Heart left ventricle (tissue), 13 donors: ENCODE data around the gene GSG1L.

Source experiments
- CTCF ChIP-seq, 12 donors: fragments of 200-600 bp; sonication (generic) in 4 of 12; IDR thresholded peaks; one replicate each; pipeline versions ENCODE4 v1.5.0 to v1.8.0; 2018 to 2022; ENCODE audit warnings: antibody characterized with exemption in 12 of 12, mild to moderate bottlenecking in 5 of 12
- POLR2A ChIP-seq, 2 donors: fragments of 450-650 bp; IDR thresholded peaks; one replicate each; pipeline ENCODE4 v1.6.1; 2017; ENCODE audit warnings: antibody characterized with exemption in 2 of 2, mild to moderate bottlenecking in 2 of 2, moderate library complexity in 2 of 2
- donor health status: ischemic (EF 13 %, LVEDD 7.1; RV severe dilation, severe dysfunction).
- donor health status: DM: no; HTN: yes; CAD: no.
- donor health status: DM: no; HTN: no; CAD: no.
- donor health status: ischemic (EF 25% LVEDD 6.9; RV normal size, moderate dysfunction).
- donor health status: ischemic (EF 25% LVEDD 5.7; RV mildly dilated, moderate dysfunction).
- donor health status: ischemic (EF 35%, LVEDD 5.7; RV mildly dilated, moderate dysfunction).
- donor health status: nonischemic (EF 11% LVEDD 7.7; RV severe dilation, severe dysfunction).
- donor health status: DM: yes; HTN: yes; CAD: no.
- donor health status: PGD.
- donor health status: ischemic (EF 29% LVEDD 5.4; RV normal size, mild dysfunction).
- donor health status: nonischemic (EF 23%, LVEDD 6.1; RV moderate dilation, normal function).

DNA sequence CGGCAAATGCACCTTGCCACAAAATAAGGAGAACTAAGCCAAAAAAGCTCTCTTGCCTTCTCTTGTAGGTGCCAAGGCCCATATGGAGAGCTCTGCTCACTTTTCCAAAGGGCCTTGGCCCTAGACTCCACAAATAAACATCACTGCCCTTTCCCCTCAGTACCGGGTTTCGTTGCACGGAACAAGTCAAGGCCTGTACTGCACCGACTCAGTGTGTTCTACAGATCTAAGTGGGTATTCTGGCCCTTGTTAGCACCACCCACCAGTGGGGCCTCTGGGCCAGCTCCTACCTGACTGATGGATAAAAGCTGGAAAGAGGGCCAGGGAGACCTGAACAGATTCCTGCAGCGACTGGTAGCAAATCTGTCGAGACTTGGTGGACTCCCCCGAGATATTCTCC, 43.7 kb upstream of the GSG1L start:
- no peak for TF ChIP-seq CTCF (IDR thresholded peaks at IDR 0.05)
- no peak for TF ChIP-seq POLR2A (IDR thresholded peaks at IDR 0.05)
